HepG2 (cell line): ENCODE data around the gene OTOP2. TPM values are rescaled to one million over a fixed set of nuclear protein-coding genes. Genes with fewer than 3 reads are reported as not detected.

Experiments used
- ATAC-seq: fragments of 200-7000 bp; cut with Tn5 transposase; 3 replicates; pipeline ENCODE4 v1.9.1; 2020; ENCODE audit warnings: mild to moderate bottlenecking, moderate library complexity
- BruUV-seq: library from RNA; stranded (reverse); fragments of 400-500 nt; replicated peaks from 2 replicates; lab custom pipeline; 2021; lab: Mats Ljungman, UMichigan
- CTCF ChIA-PET: fragments of 300-600 bp; formaldehyde crosslinking; extraction: SDS; loops from one replicate; lab custom pipeline; 2021; ENCODE audit warnings: low total read pairs, inconsistent platforms, low intra/inter-chr PET ratio; lab: Yijun Ruan, JAX
- POLR2A ChIA-PET: fragments of 350-600 bp; sonication (Branson Sonifier 250); formaldehyde crosslinking; loops from one replicate; lab custom pipeline; 2020; ENCODE audit warnings: antibody characterized with exemption, inconsistent platforms; lab: Yijun Ruan, JAX
- DNase-seq: peaks from one replicate; pipeline ENCODE4 v3.0.0-alpha.2; 2015; ENCODE audit warnings: low spot score
- FAIRE-seq: peaks from 3 replicates; lab custom pipeline; 2011; peaks lifted over from hg19 to GRCh38; lab: Jason Lieb, UNC
- H2AFZ ChIP-seq: one replicate; pipeline ENCODE4 v1.6.1; 2011; ENCODE audit warnings: low read length, inconsistent platforms
- H3K27ac ChIP-seq: fragments of 300-600 bp; 3 replicates; pipeline ENCODE4 v1.8.0; 2011; ENCODE audit warnings: mixed run types, mild to moderate bottlenecking, mixed read lengths, low read length, inconsistent platforms; ENCODE audit not compliant: insufficient read depth; ENCODE audit errors: extremely low read length
- H3K27me3 ChIP-seq, 2 experiments: fragments of 200-600 bp in 1 of 2; 2 replicates in 1 of 2; 3 replicates in 1 of 2; pipeline versions ENCODE4 v1.6.0 to v1.8.0; 2011; ENCODE audit warnings: low read length in 2 of 2, mild to moderate bottlenecking in 2 of 2, moderate library complexity in 2 of 2, inconsistent platforms in 1 of 2; ENCODE audit not compliant: insufficient read depth in 2 of 2, control insufficient read depth in 1 of 2
- H3K36me3 ChIP-seq, 2 experiments: fragments of 200-600 bp in 1 of 2; replicated peaks in 1 of 2; 2 replicates in 1 of 2; 3 replicates in 1 of 2; pipeline versions ENCODE4 v1.5.1 to v1.8.0; 2011; ENCODE audit warnings: low read length in 2 of 2, inconsistent platforms in 1 of 2; ENCODE audit not compliant: insufficient read depth in 2 of 2, control insufficient read depth in 1 of 2
- H3K4me1 ChIP-seq: 2 replicates; pipeline ENCODE4 v1.5.1; 2012; ENCODE audit warnings: low read length, inconsistent platforms; ENCODE audit not compliant: insufficient read depth
- H3K4me2 ChIP-seq: 2 replicates; pipeline ENCODE4 v1.6.0; 2011; ENCODE audit warnings: low read depth, low read length, inconsistent platforms
- H3K4me3 ChIP-seq, 3 experiments: fragments of 200-600 bp in 1 of 3; sonication (generic), shearing (Covaris generic) in 1 of 3; replicated peaks in 1 of 3; 2 replicates each; pipeline ENCODE4 v1.5.1; 2011 to 2016; ENCODE audit warnings: low read length in 3 of 3, inconsistent platforms in 2 of 3, low read depth in 2 of 3, mild to moderate bottlenecking in 2 of 3, control low read depth in 1 of 3, mixed read lengths in 1 of 3; ENCODE audit not compliant: insufficient read depth in 1 of 3
- H3K79me2 ChIP-seq: one replicate; pipeline ENCODE4 v1.6.1; 2011; ENCODE audit warnings: low read length, inconsistent platforms; ENCODE audit not compliant: insufficient read depth
- H3K9ac ChIP-seq: 2 replicates; pipeline ENCODE4 v1.6.0; 2011; ENCODE audit warnings: mild to moderate bottlenecking, low read depth, low read length, inconsistent platforms; ENCODE audit not compliant: insufficient read depth
- H3K9me3 ChIP-seq: 2 replicates; pipeline ENCODE4 v1.5.1; 2012; ENCODE audit warnings: mild to moderate bottlenecking, low read length
- H4K20me1 ChIP-seq: 2 replicates; pipeline ENCODE4 v1.6.0; 2011; ENCODE audit warnings: inconsistent platforms, mild to moderate bottlenecking, low read length, moderate library complexity; ENCODE audit not compliant: insufficient read depth
- ARID3A ChIP-seq: IDR thresholded peaks from 2 replicates; pipeline ENCODE4 v1.6.1; 2012; ENCODE audit warnings: low read depth, low read length, improper control_type of control experiment
- DNMT1 ChIP-seq: sonication (generic); formaldehyde crosslinking; IDR thresholded peaks from 2 replicates; pipeline ENCODE4 v1.5.1; 2020; ENCODE audit warnings: mild to moderate bottlenecking, missing genetic modification reagents
- DNMT3B ChIP-seq: conservative IDR thresholded peaks from 2 replicates; pipeline ENCODE4 v1.6.1; 2016; ENCODE audit warnings: missing biosample characterization, control low read depth
- GZF1 ChIP-seq: sonication (generic); formaldehyde crosslinking; IDR thresholded peaks from 2 replicates; pipeline ENCODE4 v1.5.1; 2020; ENCODE audit warnings: mild to moderate bottlenecking, missing genetic modification reagents
- IKZF5 ChIP-seq: IDR thresholded peaks from 2 replicates; pipeline ENCODE4 v1.6.1; 2018; ENCODE audit warnings: missing genetic modification reagents, mild to moderate bottlenecking, missing compliant biosample characterization
- ISX ChIP-seq: sonication (generic); formaldehyde crosslinking; conservative IDR thresholded peaks from 2 replicates; pipeline ENCODE4 v1.5.0; 2020; ENCODE audit warnings: missing genetic modification reagents
- MAFG ChIP-seq: sonication (generic); formaldehyde crosslinking; IDR thresholded peaks from 2 replicates; pipeline ENCODE4 v1.5.1; 2020; ENCODE audit warnings: mild to moderate bottlenecking, missing genetic modification reagents
- MATR3 ChIP-seq: sonication (generic); formaldehyde crosslinking; IDR thresholded peaks from 2 replicates; pipeline ENCODE4 v1.4.0; 2020; ENCODE audit warnings: missing genetic modification reagents
- MBD4 ChIP-seq: IDR thresholded peaks from 2 replicates; pipeline ENCODE4 v1.6.1; 2012; ENCODE audit warnings: low read length, inconsistent platforms, borderline replicate concordance
- NFRKB ChIP-seq: fragments of 450-650 bp; IDR thresholded peaks from 2 replicates; pipeline ENCODE4 v1.6.1; 2017
- RBAK ChIP-seq: sonication (generic); formaldehyde crosslinking; IDR thresholded peaks from 2 replicates; pipeline ENCODE4 v1.5.1; 2020; ENCODE audit warnings: mild to moderate bottlenecking, missing genetic modification reagents
- TOPORS ChIP-seq: sonication (generic); formaldehyde crosslinking; IDR thresholded peaks from 2 replicates; pipeline ENCODE4 v1.8.0; 2023; ENCODE audit warnings: mild to moderate bottlenecking, missing genetic modification reagents
- ZBTB20 ChIP-seq: sonication (generic); formaldehyde crosslinking; IDR thresholded peaks from 2 replicates; pipeline ENCODE4 v1.8.1; 2023; ENCODE audit warnings: missing genetic modification reagents, low read depth, mild to moderate bottlenecking, borderline replicate concordance
- ZNF484 ChIP-seq: sonication (generic); formaldehyde crosslinking; IDR thresholded peaks from 2 replicates; pipeline ENCODE4 v1.5.1; 2020; ENCODE audit warnings: mild to moderate bottlenecking, low read depth, missing genetic modification reagents, borderline replicate concordance
- ZNF530 ChIP-seq: sonication (generic); formaldehyde crosslinking; IDR thresholded peaks from 2 replicates; pipeline ENCODE4 v1.5.0; 2020; ENCODE audit warnings: low read depth, mild to moderate bottlenecking, missing genetic modification reagents
- ZNF562 ChIP-seq: sonication (generic); formaldehyde crosslinking; IDR thresholded peaks from 2 replicates; pipeline ENCODE4 v1.8.0; 2022; ENCODE audit warnings: missing genetic modification reagents, borderline replicate concordance
- ZNF607 ChIP-seq: sonication (generic); formaldehyde crosslinking; IDR thresholded peaks from 2 replicates; pipeline ENCODE4 v1.5.1; 2020; ENCODE audit warnings: missing genetic modification reagents, mild to moderate bottlenecking, borderline replicate concordance
- ZNF710 ChIP-seq: sonication (generic); formaldehyde crosslinking; IDR thresholded peaks from 2 replicates; pipeline ENCODE4 v1.5.0; 2020; ENCODE audit warnings: mild to moderate bottlenecking, missing genetic modification reagents, borderline replicate concordance
- ZNF850 ChIP-seq: sonication (generic); formaldehyde crosslinking; conservative IDR thresholded peaks from 2 replicates; pipeline ENCODE4 v1.9.0; 2021; ENCODE audit warnings: mild to moderate bottlenecking, missing genetic modification reagents
- WGBS: methylation state at CpG from one replicate; pipeline ENCODE4 v1.1.6; 2017; ENCODE audit warnings: low lambda C conversion rate; 5-methylcytosine and 5-hydroxymethylcytosine counted together
- in situ Hi-C: cut with HindIII; loops from 2 replicates; pipeline ENCODE4 v1.10.0; 2017; ENCODE audit warnings: low pct_unique_long_range_greater_than_20kb; ENCODE audit not compliant: extremely low pct_ligation_motif_present
- intact Hi-C: fragments of 100-400 bp; cut with micrococcal nuclease; formaldehyde crosslinking; loops from one replicate; pipeline ENCODE4 v1.10.0; 2022; ENCODE audit not compliant: unreplicated experiment
- polyA plus RNA-seq, 8 experiments: library from polyadenylated mRNA; depleted of rRNA in 3 of 8; stranded (reverse) in 7 of 8; unstranded in 1 of 8; fragments of >200 nt; fragmentation: Illumina TruSeq in 4 of 8; extraction: Trizol in 4 of 8; gene quantifications; 2 replicates each; pipeline versions ENCODE4 v1.2.1 to v1.2.3, GENCODE V29; 2011 to 2016; ENCODE audit warnings: low read depth in 4 of 8, missing spikeins in 1 of 8, mixed read lengths in 1 of 8; ENCODE audit not compliant: insufficient read depth in 1 of 8
- total RNA-seq, 5 experiments: library from RNA; depleted of rRNA; stranded (reverse); fragments of >200 nt; fragmentation: Illumina TruSeq; extraction: Trizol; gene quantifications; 2 replicates each; pipeline ENCODE4 v1.2.3, GENCODE V29; 2016; ENCODE audit warnings: low read depth in 1 of 5

OTOP2 gene
- total and polyA plus RNA-seq, 2 of the 13 experiments (the other 11 are each of a cell fraction or from before 2014, with no cell fraction given), result not detected

GRCh38 chr17:74960570-74961342 is 36.7 kb downstream of the OTOP2 start:
- Histone ChIP-seq H3K27ac (no peak overlapping the region), H3K36me3 (no peaks in the 10 kb centered on the region), H4K20me1 (no peaks in the 10 kb centered on the region), H3K4me2 (peak overlapping the region; percentile 52), H3K79me2 (no peaks in the 10 kb centered on the region), H3K4me1 (peaks cover 6% of the 10 kb centered on the region; the same call in 1 of the 2 replicates), H3K9ac (no peak overlapping the region), H3K9me3 (no peaks in the 10 kb centered on the region), H2AFZ (no peak overlapping the region), H3K27me3 (no peaks in the 10 kb centered on the region; a peak in 2 of 5 replicates), H3K4me3 (no peak overlapping the region; a peak in 1 of 6 replicates)
- BruUV-seq, result no TSS peak
- peak; percentile 83 for DNase-seq
- ChIA-PET CTCF (interaction anchor here (0.7 to 2.6 kb wide), 10 partner anchors 31 to 169 kb away, joined by 3 to 44 read pairs (median 4); partner anchors contain the start of genes MRPL58, OTOP2 and USH1G), POLR2A (interaction anchor here (0.6 to 5.2 kb wide), 14 partner anchors 10 to 170 kb away, joined by 3 to 94 read pairs (median 8); partner anchors contain the start of genes ARMC7, CDR2L, FDXR and HID1)
- in situ Hi-C loops (loop anchor here (5.0 to 10.0 kb wide), 2 partner anchors 47 to 454 kb away; no protein-coding TSS in a partner anchor), intact Hi-C loops (loop anchor here (1.0 to 5.0 kb wide), 4 partner anchors 22 to 168 kb away; no protein-coding TSS in a partner anchor)
- 23% methylated on average over 19 of the region's 19 CpGs for WGBS
- FAIRE-seq, result peak; percentile 98
- ATAC-seq, result peak; percentile 67
- no peak for TF ChIP-seq MATR3 (CRISPR knock-in tag)
- no peak for TF ChIP-seq DNMT1
- TF ChIP-seq ARID3A, result no peak
- no peak for TF ChIP-seq MBD4
- 0 out of 2 replicates have a peak, but pooled peaks have one; percentile 35 for TF ChIP-seq GZF1 (CRISPR knock-in tag)
- no peak for TF ChIP-seq ISX (CRISPR knock-in tag)
- TF ChIP-seq ZNF607 (CRISPR knock-in tag), result peak; percentile 67; the same call in 1 of the 2 replicates
- TF ChIP-seq ZNF484 (CRISPR knock-in tag), result 0 out of 2 replicates have a peak, but pooled peaks have one; percentile 84
- peak; percentile 82 for TF ChIP-seq ZNF710 (CRISPR knock-in tag)
- TF ChIP-seq ZNF562 (CRISPR knock-in tag), result peak; percentile 69; the same call in 1 of the 2 replicates
- TF ChIP-seq NFRKB, result no peak
- peak; percentile 72; the same call in 1 of the 2 replicates for TF ChIP-seq IKZF5 (CRISPR knock-in tag)
- no peak for TF ChIP-seq RBAK (CRISPR knock-in tag)
- no peak for TF ChIP-seq TOPORS
- TF ChIP-seq DNMT3B, result peak; percentile 84
- no peak for TF ChIP-seq MAFG (CRISPR knock-in tag)
- no peak for TF ChIP-seq ZNF850 (CRISPR knock-in tag)
- peak; percentile 54; the same call in 1 of the 2 replicates for TF ChIP-seq ZBTB20
- TF ChIP-seq ZNF530 (CRISPR knock-in tag), result no peak
